Lower lobe of right lung (tissue), 2 donors: Measurements from ENCODE around the gene UVSSA. TPM values are rescaled to one million over a fixed set of nuclear protein-coding genes. Genes with fewer than 3 reads are reported as not detected.
A peak's percentile ranks its signal among the peaks of the same experiment; 100 is the strongest.

Experiments
- ATAC-seq, 2 donors: fragments of 200-7000 bp; cut with Tn5 transposase; one replicate each; pipeline ENCODE4 v1.9.1; 2020 to 2022; ENCODE audit warnings: mild to moderate bottlenecking in 2 of 2, moderate library complexity in 2 of 2
- DNase-seq: peaks from one replicate; pipeline ENCODE4 v3.0.0-alpha.2; 2020
- H3K27ac ChIP-seq: fragments of 200-600 bp; one replicate; pipeline ENCODE4 v1.8.0; 2022
- H3K27me3 ChIP-seq: fragments of 200-600 bp; one replicate; pipeline ENCODE4 v1.8.0; 2022; ENCODE audit warnings: low read depth
- H3K36me3 ChIP-seq: fragments of 200-600 bp; one replicate; pipeline ENCODE4 v1.8.0; 2022; ENCODE audit warnings: mild to moderate bottlenecking
- H3K4me1 ChIP-seq: fragments of 200-600 bp; one replicate; pipeline ENCODE4 v1.8.0; 2022
- H3K4me3 ChIP-seq: fragments of 200-600 bp; one replicate; pipeline ENCODE4 v1.8.0; 2022; ENCODE audit warnings: mild to moderate bottlenecking
- H3K9me3 ChIP-seq: fragments of 200-600 bp; one replicate; pipeline ENCODE4 v1.8.0; 2022
- CTCF ChIP-seq: fragments of 200-600 bp; IDR thresholded peaks from one replicate; pipeline ENCODE4 v1.8.0; 2022; ENCODE audit warnings: antibody characterized with exemption, mild to moderate bottlenecking
- intact Hi-C: fragments of 100-400 bp; cut with DNase I; formaldehyde crosslinking; loops from one replicate; pipeline ENCODE4 v1.11.0; 2022
- total RNA-seq: library from RNA; stranded (reverse); fragmentation: NEBNext Ultra II Directional; extraction: Animal tissue kit (Norgen Biotek cat#: 25700); gene quantifications from one replicate; pipeline ENCODE4 v1.2.1, GENCODE V29; 2021
- donor health status: DM: no; HTN: yes; CAD: no; lungs with severe emphysema.

The UVSSA gene
- total RNA-seq, 1 donor from 2014 or later: 27.9 TPM

DNA sequence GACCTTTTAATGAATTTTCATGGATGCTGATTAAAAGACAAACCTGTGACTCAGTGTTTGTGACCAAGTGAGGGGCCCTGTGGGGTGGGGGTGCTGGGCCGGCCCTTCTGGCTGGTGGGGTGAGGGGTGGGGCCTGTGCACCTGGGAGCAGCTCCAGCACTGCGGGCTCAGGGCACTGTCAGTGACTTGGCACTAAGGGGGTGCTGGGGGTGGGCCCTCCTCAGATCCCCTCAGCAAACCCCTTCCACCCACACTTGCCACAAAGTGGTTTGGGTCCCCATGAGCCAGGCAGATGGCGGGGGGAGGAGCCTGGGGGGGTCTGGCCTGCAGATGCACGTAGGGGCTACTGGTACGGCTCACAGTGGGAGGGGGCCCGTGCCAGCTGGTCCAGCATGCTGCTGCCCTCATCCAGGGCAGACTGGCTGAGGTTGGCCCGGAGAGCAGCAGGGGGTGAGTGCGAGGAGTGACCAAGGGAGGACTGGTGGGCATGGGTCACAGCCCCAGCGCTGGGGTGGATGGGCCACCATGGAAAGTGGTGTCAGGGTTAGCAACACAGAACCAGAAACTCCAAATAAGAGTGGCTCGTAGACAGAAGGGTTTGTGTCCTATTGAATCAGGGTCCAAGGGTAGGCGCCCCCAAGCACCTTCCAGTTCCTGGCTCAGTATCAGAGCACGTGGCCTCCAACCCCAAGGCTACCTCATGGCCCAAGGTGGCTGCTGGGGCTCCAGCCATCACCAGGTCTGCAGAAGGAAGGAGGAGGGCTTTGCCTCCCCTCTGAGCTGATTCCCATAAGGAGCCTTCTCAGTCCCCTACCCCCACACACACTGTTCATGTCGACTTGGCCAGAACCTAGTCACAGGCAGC is 49.2 kb downstream of the UVSSA start:
- Histone ChIP-seq H3K4me1 (no peaks in the 10 kb centered on the region), H3K36me3 (peaks cover 15% of the 10 kb centered on the region), H3K4me3 (no peak overlapping the region), H3K27me3 (peaks cover 15% of the 10 kb centered on the region), H3K27ac (no peak overlapping the region), H3K9me3 (no peaks in the 10 kb centered on the region)
- no peak for TF ChIP-seq CTCF
- ATAC-seq: peak in 1 of 2 donors; percentile 28
- intact Hi-C loops: no loop called here
- peak; percentile 37 for DNase-seq

GRCh38 chr4:1396806-1397455 is 49.9 kb downstream of the UVSSA start:
- intact Hi-C loops: no loop called here
- no peak overlapping the region for H3K4me3 ChIP-seq
- ATAC-seq (no peak), DNase-seq (peak; percentile 29)
- peaks cover 23% of the 10 kb centered on the region for H3K27me3 ChIP-seq
- H3K27ac ChIP-seq: no peak overlapping the region
- peaks cover 15% of the 10 kb centered on the region for H3K36me3 ChIP-seq
- H3K9me3 ChIP-seq: no peaks in the 10 kb centered on the region
- TF ChIP-seq CTCF: no peak
- no peaks in the 10 kb centered on the region for H3K4me1 ChIP-seq

DNA sequence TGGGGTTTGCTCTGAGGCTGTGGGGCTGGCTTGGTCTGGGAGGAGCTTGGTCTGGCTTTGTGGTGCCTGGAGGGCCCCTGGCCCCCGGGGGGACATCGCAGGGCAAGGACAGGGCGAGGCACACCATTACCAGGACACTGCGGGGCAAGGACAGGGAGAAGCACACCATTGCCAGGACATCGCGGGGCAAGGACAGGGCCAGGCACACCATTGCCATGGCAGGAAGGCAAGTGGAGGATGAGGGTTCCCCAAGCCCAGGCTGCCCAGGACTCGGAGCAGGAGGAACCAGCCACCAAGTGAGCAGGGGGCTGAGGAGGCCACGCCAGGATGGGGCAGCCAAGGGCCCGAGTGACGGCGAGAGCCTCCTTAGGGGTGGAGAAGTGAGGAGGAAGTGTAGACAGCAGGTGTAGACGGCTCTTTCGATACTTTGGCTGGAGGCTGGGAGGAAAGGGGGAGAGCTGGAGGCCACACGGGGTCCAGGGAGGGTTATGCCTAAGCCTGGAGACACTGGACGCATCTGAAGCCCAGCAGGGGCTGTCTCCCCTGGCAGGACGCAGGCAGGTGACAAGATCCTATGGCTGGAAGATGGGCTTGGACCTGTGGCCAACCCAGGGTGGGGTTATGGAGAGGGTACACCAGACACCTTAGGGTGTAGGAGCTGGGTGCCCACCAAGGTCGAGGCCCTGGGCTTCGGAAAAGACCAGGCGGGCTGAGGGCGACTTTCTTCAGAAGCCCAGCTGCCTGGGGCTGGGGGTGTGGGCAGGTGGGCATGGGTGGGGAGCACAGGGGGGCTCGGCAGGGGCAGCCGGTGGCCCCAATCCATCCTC is 51.9 kb downstream of the UVSSA start:
- DNase-seq: peak; percentile 16

GRCh38 chr4:1399508-1400190 is 52.6 kb downstream of the UVSSA start:
- intact Hi-C loops: no loop called here
- Histone ChIP-seq H3K27me3 (peaks cover 48% of the 10 kb centered on the region), H3K36me3 (no peaks in the 10 kb centered on the region), H3K4me1 (no peaks in the 10 kb centered on the region), H3K9me3 (no peaks in the 10 kb centered on the region), H3K27ac (no peak overlapping the region), H3K4me3 (no peak overlapping the region)
- peak; percentile 15 for DNase-seq
- ATAC-seq: no peak
- no peak for TF ChIP-seq CTCF

More for the DNA sequence above, 51.9 kb downstream of the UVSSA start:
- Histone ChIP-seq H3K4me3 (no peak overlapping the region), H3K27ac (no peak overlapping the region), H3K36me3 (peaks cover 4% of the 10 kb centered on the region), H3K4me1 (no peaks in the 10 kb centered on the region), H3K9me3 (no peaks in the 10 kb centered on the region), H3K27me3 (peaks cover 40% of the 10 kb centered on the region)
- no peak for TF ChIP-seq CTCF
- ATAC-seq: no peak
- intact Hi-C loops: no loop called here
